HG03280 (cell line): Measurements from ENCODE around the gene BDKRB2.

Source experiments
- ATAC-seq: cut with Tn5 transposase; IDR thresholded peaks from one replicate; pipeline ENCODE4 v1.9.1; 2021; ENCODE audit warnings: mild to moderate bottlenecking, moderate library complexity; ENCODE audit not compliant: unreplicated experiment

Gene BDKRB2

DNA sequence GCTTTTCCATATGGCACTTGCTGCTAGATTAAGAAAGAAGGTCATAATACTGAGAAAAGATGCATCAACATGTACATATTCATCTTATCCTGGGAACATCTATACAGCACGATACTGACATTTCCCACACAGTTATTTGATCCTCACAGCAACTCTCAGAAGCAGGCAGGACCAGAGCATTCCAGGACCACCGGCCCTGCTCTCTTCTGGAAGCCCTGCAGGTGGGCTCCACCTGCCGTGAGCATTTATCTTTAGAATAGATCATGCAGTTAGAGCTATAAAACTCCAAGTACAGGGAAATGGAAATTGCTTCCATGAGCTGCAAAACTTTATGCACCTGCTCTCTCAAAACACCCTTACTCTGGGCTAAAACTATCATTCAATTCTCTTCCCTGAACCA, 45.8 kb downstream of the BDKRB2 start:
- no peak for ATAC-seq

DNA sequence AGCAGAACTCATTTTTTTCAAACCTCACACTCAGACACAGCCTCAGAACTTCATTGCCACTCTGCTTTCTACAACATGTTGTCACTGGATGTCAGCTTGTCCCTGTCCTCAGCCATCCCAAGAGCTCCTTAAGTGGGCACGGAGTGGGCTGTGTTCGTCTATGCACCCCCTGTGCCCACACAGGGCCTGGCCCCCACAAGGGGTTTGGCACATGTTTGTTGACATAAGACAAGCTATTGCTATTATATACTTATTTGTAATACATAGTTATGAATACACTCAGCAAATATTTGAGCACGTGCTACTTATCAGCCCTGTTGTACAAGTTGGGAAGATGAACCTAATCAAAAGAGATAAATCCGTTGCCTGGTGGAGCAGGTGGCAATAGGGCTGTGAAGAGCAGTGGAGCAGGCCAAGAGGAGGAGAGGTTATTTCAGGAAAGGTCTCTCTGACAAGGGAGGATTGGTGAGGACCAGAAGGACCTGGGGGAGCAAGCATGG, 47.1 kb downstream of the BDKRB2 start:
- no peak for ATAC-seq

- no peak for ATAC-seq
Observed at GRCh38 chr14:96252323-96252998, 47.8 kb downstream of the BDKRB2 start.

GRCh38 chr14:96252999-96253539, 48.4 kb downstream of the BDKRB2 start:
- ATAC-seq, result no peak

GRCh38 chr14:96254687-96255086, 50.0 kb downstream of the BDKRB2 start:
- no peak for ATAC-seq

DNA sequence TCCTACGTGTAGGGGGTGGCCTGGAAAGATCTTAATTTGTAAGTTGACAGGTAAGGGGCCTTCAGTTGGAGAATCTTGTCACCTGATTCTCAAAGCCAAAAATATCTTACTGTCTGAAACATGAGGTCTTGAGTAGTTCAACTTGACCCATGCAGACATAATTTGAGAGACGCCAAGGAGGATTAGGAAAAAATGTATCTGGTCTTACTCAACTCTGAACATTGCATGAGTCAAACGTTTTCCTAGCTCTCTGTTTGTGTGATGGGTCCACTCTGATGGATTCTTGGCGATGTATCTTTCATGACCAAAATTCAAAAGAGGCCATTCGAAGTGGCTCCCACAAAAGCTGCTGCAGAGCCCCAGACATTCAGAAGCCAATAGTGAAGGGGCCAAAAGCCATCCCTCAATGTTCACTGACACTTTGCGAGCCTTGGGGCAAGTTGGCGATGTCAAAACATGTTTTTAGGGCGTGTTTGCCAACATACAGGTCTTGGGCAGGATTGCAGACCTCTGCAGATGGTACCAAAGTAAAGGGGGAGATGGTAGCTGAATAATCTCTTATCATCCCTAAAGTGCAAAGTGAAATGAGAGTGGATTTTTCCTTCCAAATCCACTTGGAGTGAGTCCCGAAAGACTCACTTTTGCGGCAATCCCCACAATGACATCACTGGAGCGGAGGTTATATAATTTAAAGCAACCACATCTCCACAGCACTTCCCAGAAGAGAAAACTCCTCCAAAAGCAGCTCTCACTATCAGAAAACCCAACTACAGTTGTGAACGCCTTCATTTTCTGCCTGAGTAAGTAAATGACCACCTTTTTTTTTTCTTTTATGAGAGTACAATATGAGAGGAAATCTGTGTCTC, 51.1 kb downstream of the BDKRB2 start, which contains the start of gene BDKRB1:
Gene BDKRB1 (plus strand): TSS at position 710 of the 866 bp plus-strand sequence. CDS start 7,473 bp downstream, outside the sequence.
- no peak for ATAC-seq

GRCh38 chr14:96256407-96256806, 51.8 kb downstream of the BDKRB2 start:
- ATAC-seq, result no peak

GRCh38 chr14:96257056-96257455, 52.4 kb downstream of the BDKRB2 start:
- no peak for ATAC-seq

- ATAC-seq, result no peak
Observed at GRCh38 chr14:96257900-96258299, 53.3 kb downstream of the BDKRB2 start.

DNA sequence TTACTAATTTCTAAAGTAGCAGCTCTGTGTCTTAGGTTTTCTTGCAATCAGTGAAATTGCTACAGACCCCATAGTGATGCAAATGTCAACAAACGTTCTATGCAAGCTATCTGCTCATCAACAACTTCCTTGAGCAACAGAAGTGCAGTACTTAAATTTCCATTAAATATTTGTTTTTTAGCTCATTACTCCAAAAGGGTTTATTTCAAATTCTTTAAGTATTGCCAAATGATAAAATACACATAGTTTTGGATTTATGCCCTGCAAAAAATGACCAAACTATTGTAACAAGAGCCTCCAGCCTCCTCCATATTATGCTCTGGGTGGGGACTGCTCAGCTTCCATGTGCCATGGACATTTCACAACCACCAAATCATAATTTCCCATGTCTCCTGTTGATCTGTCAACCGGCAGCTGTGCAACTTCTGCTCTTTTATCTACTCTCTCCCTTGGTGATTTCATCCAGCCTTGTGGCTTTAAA, 55.7 kb downstream of the BDKRB2 start:
- ATAC-seq, result no peak

DNA sequence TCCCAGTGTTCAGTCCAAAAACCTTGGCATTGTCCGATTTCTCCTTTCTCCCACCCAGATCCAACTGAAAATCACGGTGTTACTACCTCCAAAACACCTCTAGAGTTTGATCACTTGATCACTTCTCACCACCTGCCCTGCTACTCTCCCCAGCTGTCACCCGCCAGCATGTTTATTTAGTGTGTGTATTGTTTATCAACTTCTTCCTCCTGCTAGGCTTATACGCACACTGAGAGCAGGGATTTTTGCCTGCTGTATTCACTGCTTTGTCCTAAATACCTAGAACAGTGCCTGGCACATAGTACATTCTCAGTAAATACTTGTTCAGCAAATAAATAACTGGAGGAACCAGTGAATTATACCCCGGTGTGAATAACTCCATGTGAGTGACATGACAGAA, 56.4 kb downstream of the BDKRB2 start:
- ATAC-seq, result no peak

- ATAC-seq, result no peak
Observed at GRCh38 chr14:96261772-96262655, 57.4 kb downstream of the BDKRB2 start.

- no peak for ATAC-seq
Observed at GRCh38 chr14:96263347-96264199, 58.9 kb downstream of the BDKRB2 start.

GRCh38 chr14:96264200-96264553, 59.5 kb downstream of the BDKRB2 start:
- ATAC-seq, result no peak

DNA sequence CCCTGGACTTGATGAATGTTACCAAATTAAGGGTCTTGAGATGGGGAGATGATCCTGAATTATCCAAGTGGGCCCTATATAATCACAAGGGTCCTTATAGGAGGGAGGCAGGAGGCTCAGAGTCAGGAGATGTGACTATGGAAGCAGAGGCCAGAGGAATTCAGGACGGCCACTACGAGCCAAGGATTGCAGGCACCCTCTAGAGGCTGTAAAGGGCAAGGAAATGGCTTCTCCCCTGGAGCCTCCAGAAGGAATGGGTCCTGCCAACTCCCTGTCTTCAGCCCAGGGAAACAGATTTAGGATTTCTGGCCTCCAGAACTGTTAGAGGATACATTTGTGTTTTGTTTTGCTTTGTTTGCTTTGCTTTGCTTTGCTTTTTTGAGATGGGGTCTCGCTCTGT, 60.2 kb downstream of the BDKRB2 start:
- no peak for ATAC-seq

- ATAC-seq, result no peak
Observed at GRCh38 chr14:96265383-96266095, 60.9 kb downstream of the BDKRB2 start.

- ATAC-seq, result no peak
Observed at GRCh38 chr14:96267336-96267735, 62.7 kb downstream of the BDKRB2 start.

GRCh38 chr14:96267916-96268315, 63.3 kb downstream of the BDKRB2 start:
- ATAC-seq, result no peak
